HEK293 (cell line): ENCODE measurements around the gene ASCC3.
A peak's percentile ranks its signal among the peaks of the same experiment; 100 is the strongest.

Experiments
- CTCF ChIP-seq: fragments of 450-650 bp; formaldehyde crosslinking; IDR thresholded peaks from 2 replicates; pipeline ENCODE4 v1.5.1; 2016; ENCODE audit warnings: missing biosample characterization, missing genetic modification characterization
- ELK4 ChIP-seq: IDR thresholded peaks from 2 replicates; pipeline ENCODE4 v1.6.1; 2011; ENCODE audit warnings: mild to moderate bottlenecking, low read depth, low read length, borderline replicate concordance
- PBX3 ChIP-seq: sonication (generic); formaldehyde crosslinking; IDR thresholded peaks from 2 replicates; pipeline ENCODE4 v1.8.1; 2022; ENCODE audit warnings: mild to moderate bottlenecking, moderate library complexity, missing genetic modification reagents
- PRDM10 ChIP-seq: fragments of 450-650 bp; formaldehyde crosslinking; IDR thresholded peaks from 2 replicates; pipeline ENCODE4 v1.5.1; 2016; ENCODE audit warnings: missing biosample characterization, missing genetic modification characterization
- PRDM6 ChIP-seq: fragments of 450-650 bp; formaldehyde crosslinking; IDR thresholded peaks from 2 replicates; pipeline ENCODE4 v1.5.1; 2017; ENCODE audit warnings: missing biosample characterization, missing genetic modification characterization
- TRIM28 ChIP-seq: IDR thresholded peaks from 2 replicates; pipeline ENCODE4 v1.6.1; 2011; ENCODE audit warnings: low read length, control low read depth, borderline replicate concordance
- ZBTB48 ChIP-seq: fragments of 450-650 bp; formaldehyde crosslinking; IDR thresholded peaks from 2 replicates; pipeline ENCODE4 v1.5.1; 2016; ENCODE audit warnings: missing biosample characterization, missing genetic modification characterization
- ZBTB7A ChIP-seq: fragments of 450-650 bp; formaldehyde crosslinking; IDR thresholded peaks from 2 replicates; pipeline ENCODE4 v1.5.1; 2016; ENCODE audit warnings: low read depth, missing biosample characterization, missing genetic modification characterization
- ZNF114 ChIP-seq: fragments of 450-650 bp; formaldehyde crosslinking; IDR thresholded peaks from 2 replicates; pipeline ENCODE4 v1.5.0; 2017; ENCODE audit warnings: missing biosample characterization, missing genetic modification characterization
- ZNF157 ChIP-seq: fragments of 450-650 bp; formaldehyde crosslinking; IDR thresholded peaks from 2 replicates; pipeline ENCODE4 v1.5.1; 2016; ENCODE audit warnings: missing biosample characterization, missing genetic modification characterization
- ZNF214 ChIP-seq: fragments of 450-650 bp; formaldehyde crosslinking; IDR thresholded peaks from 2 replicates; pipeline ENCODE4 v1.5.1; 2017; ENCODE audit warnings: missing biosample characterization, mild to moderate bottlenecking, missing genetic modification characterization, borderline replicate concordance
- ZNF23 ChIP-seq: fragments of 450-650 bp; formaldehyde crosslinking; IDR thresholded peaks from 2 replicates; pipeline ENCODE4 v1.5.1; 2016; ENCODE audit warnings: missing biosample characterization, missing genetic modification characterization, borderline replicate concordance
- ZNF311 ChIP-seq: fragments of 450-650 bp; formaldehyde crosslinking; IDR thresholded peaks from 2 replicates; pipeline ENCODE4 v1.5.1; 2017; ENCODE audit warnings: missing biosample characterization, missing genetic modification characterization, borderline replicate concordance
- ZNF394 ChIP-seq: fragments of 450-650 bp; formaldehyde crosslinking; IDR thresholded peaks from 2 replicates; pipeline ENCODE4 v1.5.1; 2016; ENCODE audit warnings: missing biosample characterization, missing genetic modification characterization, mild to moderate bottlenecking, moderate library complexity, borderline replicate concordance
- ZNF398 ChIP-seq: fragments of 450-650 bp; formaldehyde crosslinking; IDR thresholded peaks from 2 replicates; pipeline ENCODE4 v1.5.1; 2017; ENCODE audit warnings: missing biosample characterization, missing genetic modification characterization
- ZNF514 ChIP-seq: fragments of 450-650 bp; formaldehyde crosslinking; IDR thresholded peaks from 2 replicates; pipeline ENCODE4 v1.5.1; 2016; ENCODE audit warnings: missing biosample characterization, missing genetic modification characterization
- ZNF530 ChIP-seq: fragments of 450-650 bp; formaldehyde crosslinking; IDR thresholded peaks from 2 replicates; pipeline ENCODE4 v1.5.1; 2016; ENCODE audit warnings: low read depth, missing biosample characterization, missing genetic modification characterization
- ZNF600 ChIP-seq: fragments of 450-650 bp; formaldehyde crosslinking; IDR thresholded peaks from 2 replicates; pipeline ENCODE4 v1.5.1; 2016; ENCODE audit warnings: missing biosample characterization, missing genetic modification characterization
- ZNF629 ChIP-seq: fragments of 450-650 bp; formaldehyde crosslinking; IDR thresholded peaks from 2 replicates; pipeline ENCODE4 v1.5.1; 2017; ENCODE audit warnings: missing biosample characterization, missing genetic modification characterization
- ZNF639 ChIP-seq: fragments of 450-650 bp; formaldehyde crosslinking; IDR thresholded peaks from 2 replicates; pipeline ENCODE4 v1.5.1; 2016; ENCODE audit warnings: missing biosample characterization, missing genetic modification characterization
- ZNF776 ChIP-seq: fragments of 450-650 bp; formaldehyde crosslinking; IDR thresholded peaks from 2 replicates; pipeline ENCODE4 v1.5.0; 2017; ENCODE audit warnings: missing biosample characterization, missing genetic modification characterization, borderline replicate concordance
- ZNF837 ChIP-seq: fragments of 450-650 bp; formaldehyde crosslinking; IDR thresholded peaks from 2 replicates; pipeline ENCODE4 v1.5.1; 2016; ENCODE audit warnings: missing biosample characterization, missing genetic modification characterization
- ZSCAN18 ChIP-seq: fragments of 450-650 bp; formaldehyde crosslinking; IDR thresholded peaks from 2 replicates; pipeline ENCODE4 v1.5.1; 2016; ENCODE audit warnings: missing biosample characterization, missing genetic modification characterization
- ZSCAN23 ChIP-seq: fragments of 450-650 bp; formaldehyde crosslinking; IDR thresholded peaks from 2 replicates; pipeline ENCODE4 v1.5.1; 2016; ENCODE audit warnings: missing biosample characterization, missing genetic modification characterization

The ASCC3 gene

GRCh38 chr6:100464903-100465700 is 416.0 kb downstream of the ASCC3 start, which contains the start of gene SIM1 (continued):
- peak; percentile 13; the same call in 1 of the 2 replicates for TF ChIP-seq CTCF (tag by site-specific recombination)
- TF ChIP-seq TRIM28 = no peak
- no peak for TF ChIP-seq ZNF157
- no peak for TF ChIP-seq ZNF776 (tag by site-specific recombination)
- no peak for TF ChIP-seq ELK4
- no peak for TF ChIP-seq ZSCAN18 (tag by site-specific recombination)
- TF ChIP-seq ZNF23 (tag by site-specific recombination) = no peak
- TF ChIP-seq PRDM6 (tag by site-specific recombination) = no peak
- TF ChIP-seq ZNF114 (tag by site-specific recombination) = no peak
- no peak for TF ChIP-seq ZNF214
- no peak for TF ChIP-seq ZNF514 (tag by site-specific recombination)
- no peak; the same call in 1 of the 2 replicates for TF ChIP-seq PRDM10 (tag by site-specific recombination)
- peak; percentile 70 for TF ChIP-seq ZNF600
- TF ChIP-seq ZNF530 = no peak
- TF ChIP-seq ZSCAN23 (tag by site-specific recombination) = no peak
- no peak for TF ChIP-seq ZNF629
- peak; percentile 32; the same call in 1 of the 2 replicates for TF ChIP-seq ZNF394 (tag by site-specific recombination)
- no peak for TF ChIP-seq ZNF837 (tag by site-specific recombination)
- TF ChIP-seq ZBTB48 = no peak
- TF ChIP-seq ZNF639 (tag by site-specific recombination) = no peak
- TF ChIP-seq ZNF311 (tag by site-specific recombination) = no peak
- TF ChIP-seq ZBTB7A (tag by site-specific recombination) = no peak
- peak; percentile 99 for TF ChIP-seq PBX3
- TF ChIP-seq ZNF398 = no peak
